Activated T-cell treated with anti-CD3 and anti-CD28 coated beads, Interleukin-2, amount 50 U/mL, for 48 hours (primary cell): ENCODE measurements around the gene CCDC146.
"Not testable (repeated sequence)": the region's sequence is repeated elsewhere in the genome, so short reads cannot be mapped to it uniquely, and the experiment has no call there.

Source experiments
- DNase-seq, 2 experiments: peaks; one replicate each; pipeline ENCODE4 v3.0.0-alpha.2; 2020

CCDC146 gene

DNA sequence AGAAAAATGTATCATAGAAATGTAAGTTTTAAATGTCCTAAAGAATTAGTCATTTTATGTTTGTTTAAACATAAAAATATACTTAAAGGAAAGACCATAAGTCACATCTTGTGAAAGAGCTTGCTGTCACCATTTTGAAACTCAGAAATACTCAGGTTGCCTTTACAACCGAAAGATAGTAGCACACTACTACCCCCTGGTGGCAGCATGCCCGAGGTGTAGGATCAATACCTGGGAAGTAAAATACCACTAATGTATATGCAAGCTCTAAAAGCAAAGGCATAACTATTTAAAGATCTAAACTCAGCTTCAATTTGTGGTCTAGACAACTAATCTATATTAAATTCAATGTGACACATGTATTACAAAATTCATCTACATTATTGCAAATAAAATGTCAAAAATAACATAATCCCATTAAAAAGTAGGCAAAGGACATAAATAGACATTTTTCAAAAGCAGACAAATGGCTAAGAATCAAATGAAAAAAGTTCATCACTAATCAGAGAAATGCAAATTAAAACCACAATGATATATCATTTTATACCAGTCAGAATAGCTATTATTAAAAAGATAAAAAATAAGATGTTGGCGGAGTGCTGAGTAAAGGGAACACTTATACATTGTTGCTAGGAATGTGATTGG lies 124.9 kb downstream of the CCDC146 start:
- DNase-seq, result peak; percentile 92 to 94

- no peak for DNase-seq
Observed at GRCh38 chr7:77248154-77248553, 125.7 kb downstream of the CCDC146 start.

GRCh38 chr7:77252506-77252905 lies 130.1 kb downstream of the CCDC146 start:
- no peak for DNase-seq

DNA sequence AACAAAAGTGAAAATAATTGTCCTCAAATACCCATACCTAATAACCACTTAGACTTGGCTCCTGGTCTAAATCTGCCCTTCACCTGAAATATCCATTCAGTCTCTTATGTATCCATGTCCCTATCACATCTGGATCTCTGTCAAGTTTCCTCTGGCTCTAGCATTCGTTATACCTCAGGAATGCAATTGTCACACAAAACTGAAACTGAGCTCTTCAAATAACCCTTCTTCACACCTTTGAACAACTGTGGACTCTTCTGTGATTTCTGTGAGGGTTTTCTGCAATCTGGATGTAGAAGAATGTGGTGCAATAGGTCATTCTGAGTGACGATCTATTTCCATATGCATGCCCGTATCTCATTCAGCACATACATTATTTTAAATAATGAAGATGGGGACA lies 130.7 kb downstream of the CCDC146 start:
- no peak for DNase-seq

- no peak for DNase-seq
Observed at GRCh38 chr7:77254429-77254828, 132.0 kb downstream of the CCDC146 start.

- DNase-seq, result no peak
Observed at GRCh38 chr7:77254915-77255314, 132.5 kb downstream of the CCDC146 start.

GRCh38 chr7:77258014-77258413 lies 135.6 kb downstream of the CCDC146 start:
- DNase-seq, result no peak

DNA sequence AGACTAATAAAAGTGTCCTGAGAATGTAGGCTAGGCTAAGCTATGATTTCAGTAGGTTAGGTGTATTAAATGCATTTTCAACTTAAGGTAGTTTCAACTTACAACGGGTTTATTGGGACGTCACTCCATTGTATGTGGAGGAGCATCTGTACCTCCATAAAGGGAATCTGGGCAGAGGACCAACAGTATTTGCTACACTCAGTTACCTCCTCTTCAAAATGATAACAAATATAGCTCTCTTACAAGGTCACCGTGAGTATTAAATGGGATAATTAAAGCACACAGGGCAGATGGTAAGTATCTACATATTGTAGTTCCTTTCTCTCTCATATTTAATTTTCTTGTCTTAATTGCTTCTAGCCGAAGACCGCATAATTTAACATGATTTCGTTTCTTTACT lies 136.2 kb downstream of the CCDC146 start:
- DNase-seq, result no peak

- no peak for DNase-seq
Observed at GRCh38 chr7:77262316-77262715, 139.9 kb downstream of the CCDC146 start.

DNA sequence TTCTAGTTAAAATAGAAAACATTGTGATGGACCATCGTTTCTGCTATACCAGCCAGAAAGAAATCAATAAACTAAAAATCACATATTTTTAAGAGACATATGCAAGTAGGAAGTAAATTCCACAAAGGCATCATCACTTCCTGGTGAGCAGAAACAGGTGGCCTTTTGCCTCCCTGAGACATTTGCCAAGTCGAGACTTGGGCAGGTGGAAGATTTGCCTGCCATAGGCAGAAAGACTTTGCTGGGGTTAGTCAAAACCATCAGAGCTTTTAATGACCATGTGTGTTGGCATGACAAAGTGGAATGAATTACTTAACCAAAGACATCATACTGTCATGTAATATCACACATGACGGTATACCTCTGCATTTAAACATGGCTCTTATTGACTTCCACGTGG lies 143.3 kb downstream of the CCDC146 start:
- no peak for DNase-seq

- no peak for DNase-seq
Observed at GRCh38 chr7:77266291-77266794, 143.9 kb downstream of the CCDC146 start.

GRCh38 chr7:77269360-77270093 lies 147.1 kb downstream of the CCDC146 start:
- no peak for DNase-seq

DNA sequence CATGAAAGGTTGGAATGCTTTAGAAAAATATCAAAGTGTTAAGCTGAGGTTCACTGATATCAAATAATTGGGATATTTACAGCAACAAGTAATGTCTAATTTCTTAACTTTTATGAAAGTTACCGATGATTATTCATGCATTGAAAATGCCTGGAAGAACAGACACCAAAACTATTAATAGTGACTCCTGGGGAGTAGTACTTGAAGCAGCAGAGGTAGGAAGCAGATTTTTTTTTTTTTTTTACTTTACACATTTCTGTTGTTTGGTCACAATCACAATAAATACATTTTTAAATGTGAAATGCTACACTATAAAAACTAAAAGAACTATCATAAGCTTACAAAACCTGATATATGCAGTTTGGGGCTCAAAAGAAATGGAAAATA lies 147.7 kb downstream of the CCDC146 start:
- DNase-seq, result no peak

GRCh38 chr7:77271766-77272165 lies 149.4 kb downstream of the CCDC146 start:
- DNase-seq, result no peak

DNA sequence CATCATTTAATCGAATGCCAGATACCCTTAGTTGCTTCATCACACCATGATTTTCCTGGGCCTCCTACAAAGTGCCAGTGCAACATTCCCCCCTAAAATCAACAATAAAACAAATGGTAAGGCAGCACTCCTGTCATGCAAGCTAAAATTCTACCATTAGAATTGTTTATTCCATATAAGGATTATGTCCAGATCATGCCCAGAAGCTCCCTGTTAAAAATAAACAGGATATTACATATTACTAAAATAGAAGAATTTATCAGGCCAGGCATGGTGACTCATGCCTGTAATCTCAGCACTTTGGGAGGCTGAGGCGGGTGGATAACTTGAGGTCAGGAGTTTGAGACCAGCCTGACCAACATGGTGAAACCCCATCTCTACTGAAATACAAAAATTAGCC lies 153.2 kb downstream of the CCDC146 start:
- not testable (repeated sequence) for DNase-seq

- DNase-seq, result no peak
Observed at GRCh38 chr7:77276120-77276519, 153.7 kb downstream of the CCDC146 start.

DNA sequence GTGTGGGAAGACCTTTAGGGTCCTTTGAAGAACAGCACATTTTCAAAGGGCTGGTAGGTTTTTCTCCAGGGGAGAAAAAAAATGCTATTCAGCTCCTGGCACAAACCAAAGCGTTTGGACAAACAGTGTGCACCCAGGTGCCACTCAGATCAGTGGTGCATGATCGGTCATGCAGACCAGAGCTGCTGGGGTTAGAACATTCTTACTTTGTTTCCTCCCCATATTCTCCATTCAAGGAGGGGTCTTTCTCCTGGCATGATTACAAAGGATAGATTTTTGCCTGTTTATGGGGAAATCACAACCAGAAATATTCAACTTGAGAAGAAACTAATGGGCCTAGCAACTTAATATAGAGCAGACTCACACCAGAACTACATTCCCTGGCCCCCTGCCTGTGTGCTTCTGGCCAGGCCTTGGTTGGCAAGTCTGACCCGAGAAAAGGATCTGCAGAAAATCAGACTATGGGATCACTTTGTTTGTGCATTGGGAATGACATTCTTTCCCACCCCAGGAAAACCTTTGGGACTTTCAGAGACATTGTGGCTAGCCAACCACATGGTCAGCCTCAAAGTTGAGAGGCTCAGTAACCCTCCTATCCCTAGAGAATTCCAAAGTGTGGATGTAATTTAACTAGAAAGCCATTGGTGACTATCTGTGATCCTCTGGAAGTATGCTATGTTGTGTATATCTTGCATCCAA lies 159.5 kb downstream of the CCDC146 start:
- no peak for DNase-seq

- no peak for DNase-seq
Observed at GRCh38 chr7:77282897-77283296, 160.5 kb downstream of the CCDC146 start.

DNA sequence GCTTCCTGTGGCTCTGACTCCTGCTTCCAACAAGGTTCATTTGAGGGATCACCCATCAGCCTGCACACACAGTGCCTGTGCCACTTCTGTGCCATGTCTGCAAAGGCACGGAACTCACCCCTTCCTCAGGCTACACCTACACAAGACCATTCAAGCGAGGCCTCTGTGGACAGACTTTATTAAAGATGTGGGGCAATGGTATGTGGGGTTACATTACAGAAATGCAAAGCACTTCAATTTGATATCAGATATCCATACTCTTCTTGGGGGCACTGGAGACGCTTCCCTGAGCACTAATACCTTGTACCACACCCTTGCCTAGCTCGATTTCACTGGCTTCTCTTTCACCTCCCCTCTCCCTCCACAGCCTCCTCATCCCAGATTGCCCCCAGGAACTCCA lies 161.6 kb downstream of the CCDC146 start:
- DNase-seq, result no peak

GRCh38 chr7:77284616-77285015 lies 162.2 kb downstream of the CCDC146 start:
- DNase-seq, result no peak

- no peak for DNase-seq
Observed at GRCh38 chr7:77288676-77289320, 166.4 kb downstream of the CCDC146 start.

DNA sequence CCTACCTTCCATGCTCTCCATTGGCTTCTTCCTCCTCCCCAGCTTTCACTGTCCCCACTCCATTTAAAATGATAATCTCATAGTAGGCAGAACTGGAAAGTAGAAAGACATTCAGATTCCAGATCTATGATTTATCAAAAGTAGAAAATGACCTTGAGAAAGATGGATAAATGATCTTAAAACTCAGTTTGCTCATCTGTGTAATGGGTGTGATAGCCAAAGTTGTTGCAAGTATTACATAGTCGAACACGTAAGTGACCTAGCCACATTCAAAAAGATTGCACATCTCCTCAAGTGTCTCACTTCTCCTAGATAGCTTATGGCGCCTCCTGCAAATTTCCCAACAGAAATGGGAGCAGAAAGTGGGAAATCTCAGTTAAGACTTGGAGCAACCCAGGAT lies 167.0 kb downstream of the CCDC146 start:
- DNase-seq, result no peak

DNA sequence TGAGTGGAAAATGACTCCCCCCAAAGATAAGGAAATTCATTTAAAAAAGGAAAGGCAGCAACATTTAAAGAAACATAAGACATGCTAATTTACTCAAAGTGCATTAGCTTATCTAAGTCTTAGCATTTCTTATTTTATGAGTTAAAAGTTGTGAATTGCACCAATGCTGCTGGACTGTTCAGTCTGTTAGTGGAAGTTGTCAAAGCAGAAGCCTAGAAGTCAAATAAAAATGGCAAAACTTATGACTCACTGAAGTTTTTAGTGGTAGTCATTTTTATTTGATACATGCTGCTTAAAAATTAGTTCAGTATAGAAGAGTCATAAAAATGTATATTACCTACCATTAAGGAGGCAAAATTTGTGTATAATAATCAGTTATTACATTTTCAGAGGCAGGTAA lies 168.0 kb downstream of the CCDC146 start:
- DNase-seq, result no peak
